Keratinocyte (primary cell): ENCODE data around the gene AFDN. TPM values are rescaled to one million over a fixed set of nuclear protein-coding genes. Genes with fewer than 3 reads are reported as not detected.

ENCODE experiments used
- DNase-seq: peaks from one replicate; pipeline ENCODE4 v3.0.0-alpha.2; 2011; ENCODE audit warnings: low read depth, missing footprints, low spot score
- FAIRE-seq: peaks from 2 replicates; lab custom pipeline; 2011; peaks lifted over from hg19 to GRCh38; lab: Jason Lieb, UNC
- H2AFZ ChIP-seq: 2 replicates; pipeline ENCODE4 v1.6.0; 2012; ENCODE audit warnings: low read length, control low read depth, inconsistent platforms; ENCODE audit not compliant: control insufficient read depth
- H3K27ac ChIP-seq: 2 replicates; pipeline ENCODE4 v1.5.1; 2011; ENCODE audit warnings: low read length; ENCODE audit not compliant: control insufficient read depth, insufficient read depth
- H3K27me3 ChIP-seq: 3 replicates; pipeline ENCODE4 v1.6.0; 2011; ENCODE audit warnings: low read length; ENCODE audit not compliant: control insufficient read depth, insufficient read depth; ENCODE audit errors: extremely low read depth
- H3K36me3 ChIP-seq, 2 experiments: 2 replicates in 1 of 2; 3 replicates in 1 of 2; pipeline ENCODE4 v1.5.1; 2011; ENCODE audit warnings: low read length in 2 of 2, mild to moderate bottlenecking in 1 of 2; ENCODE audit not compliant: control insufficient read depth in 2 of 2, insufficient read depth in 2 of 2; ENCODE audit errors: extremely low read depth in 1 of 2
- H3K4me1 ChIP-seq: 3 replicates; pipeline ENCODE4 v1.5.1; 2011; ENCODE audit warnings: low read length; ENCODE audit not compliant: control insufficient read depth, insufficient read depth; ENCODE audit errors: extremely low read depth
- H3K4me2 ChIP-seq: 3 replicates; pipeline ENCODE4 v1.6.0; 2011; ENCODE audit warnings: low read depth, low read length; ENCODE audit not compliant: control insufficient read depth, insufficient read depth; ENCODE audit errors: extremely low read depth
- H3K4me3 ChIP-seq, 3 experiments: fragments of 200-600 bp in 1 of 3; sonication (generic) in 1 of 3; 2 replicates in 2 of 3; 3 replicates in 1 of 3; pipeline ENCODE4 v1.5.1; 2011 to 2016; ENCODE audit warnings: low read length in 3 of 3, mild to moderate bottlenecking in 3 of 3, control low read depth in 2 of 3, inconsistent platforms in 1 of 3, low read depth in 1 of 3, mixed read lengths in 1 of 3, mixed run types in 1 of 3, moderate library complexity in 1 of 3; ENCODE audit not compliant: control insufficient read depth in 2 of 3, insufficient read depth in 2 of 3; ENCODE audit errors: extremely low read depth in 1 of 3
- H3K79me2 ChIP-seq: 2 replicates; pipeline ENCODE4 v1.6.0; 2012; ENCODE audit warnings: low read length; ENCODE audit not compliant: control insufficient read depth, insufficient read depth
- H3K9ac ChIP-seq: 3 replicates; pipeline ENCODE4 v1.6.0; 2011; ENCODE audit warnings: low read length; ENCODE audit not compliant: control insufficient read depth, insufficient read depth; ENCODE audit errors: extremely low read depth
- H3K9me1 ChIP-seq: 3 replicates; pipeline ENCODE4 v1.6.0; 2011; ENCODE audit warnings: low read length; ENCODE audit not compliant: control insufficient read depth, insufficient read depth; ENCODE audit errors: extremely low read depth
- H3K9me3 ChIP-seq: 2 replicates; pipeline ENCODE4 v1.5.1; 2012; ENCODE audit warnings: low read depth, low read length; ENCODE audit not compliant: control insufficient read depth
- H4K20me1 ChIP-seq: 3 replicates; pipeline ENCODE4 v1.6.0; 2011; ENCODE audit warnings: low read length; ENCODE audit not compliant: control insufficient read depth, insufficient read depth; ENCODE audit errors: extremely low read depth
- CTCF ChIP-seq, 3 experiments: IDR thresholded peaks in 1 of 3; conservative IDR thresholded peaks in 1 of 3; optimal IDR thresholded peaks in 1 of 3; 2 replicates in 2 of 3; 3 replicates in 1 of 3; pipeline versions ENCODE3 to v1.5.1; 2011; ENCODE audit warnings: low read length in 3 of 3, mild to moderate bottlenecking in 3 of 3, moderate library complexity in 2 of 3, control low read depth in 1 of 3, inconsistent platforms in 1 of 3; ENCODE audit not compliant: insufficient read depth in 2 of 3; ENCODE audit errors: extremely low read depth in 1 of 3
- EZH2 ChIP-seq: IDR thresholded peaks from one replicate; pipeline ENCODE4 v1.6.1; 2012; ENCODE audit warnings: inconsistent platforms, mild to moderate bottlenecking, low read length, moderate library complexity
- dilution Hi-C: fragments of 300-500 bp; cut with MboI; formaldehyde crosslinking; loops from one replicate; pipeline ENCODE4 v1.7.0; 2020; ENCODE audit warnings: low sequenced_read_pairs; ENCODE audit not compliant: extremely low pct_ligation_motif_present
- polyA plus RNA-seq, 5 experiments: library from polyadenylated mRNA; depleted of rRNA in 3 of 5; stranded (reverse) in 3 of 5; stranded (forward) in 1 of 5; unstranded in 1 of 5; fragments of >200 nt; gene quantifications; 1 replicate in 1 of 5; 2 replicates in 3 of 5; 3 replicates in 1 of 5; pipeline versions ENCODE4 v1.2.1 to v1.2.3, GENCODE V29; 2011 to 2012; ENCODE audit warnings: missing spikeins in 2 of 5, low read depth in 1 of 5, low replicate concordance in 1 of 5

AFDN gene
- polyA plus RNA-seq, 1 donor (not counting 4 experiments of a cell fraction or from before 2014, with no cell fraction given): 46.5 TPM

GRCh38 chr6:167840160-167840525 is 13.4 kb downstream of the AFDN start:
- no peaks in the 10 kb centered on the region for H3K9me3 ChIP-seq
- peaks cover 6% of the 10 kb centered on the region for H4K20me1 ChIP-seq
- dilution Hi-C loops: no loop called here
- no peaks in the 10 kb centered on the region for H3K4me1 ChIP-seq
- no peak overlapping the region for H3K4me3 ChIP-seq
- no peak overlapping the region for H3K9ac ChIP-seq
- H3K36me3 ChIP-seq: no peaks in the 10 kb centered on the region
- peaks cover 99% of the 10 kb centered on the region for H3K79me2 ChIP-seq
- no peaks in the 10 kb centered on the region for H3K27me3 ChIP-seq
- H3K9me1 ChIP-seq: peaks cover 2% of the 10 kb centered on the region
- DNase-seq (no peak), FAIRE-seq (no peak)
- no peak overlapping the region for H3K4me2 ChIP-seq
- TF ChIP-seq EZH2 (no peak), CTCF (optimal IDR thresholded peaks at IDR 0.05 in 1 of 3, IDR thresholded peaks at IDR 0.05 in 1 of 3, conservative IDR thresholded peaks at IDR 0.05 in 1 of 3; ENCODE audit: extremely low read depth in 1 of 3, insufficient read depth in 2 of 3, low read length in 3 of 3) (no peak)
- no peak overlapping the region for H3K27ac ChIP-seq
- H2AFZ ChIP-seq: no peak overlapping the region

DNA sequence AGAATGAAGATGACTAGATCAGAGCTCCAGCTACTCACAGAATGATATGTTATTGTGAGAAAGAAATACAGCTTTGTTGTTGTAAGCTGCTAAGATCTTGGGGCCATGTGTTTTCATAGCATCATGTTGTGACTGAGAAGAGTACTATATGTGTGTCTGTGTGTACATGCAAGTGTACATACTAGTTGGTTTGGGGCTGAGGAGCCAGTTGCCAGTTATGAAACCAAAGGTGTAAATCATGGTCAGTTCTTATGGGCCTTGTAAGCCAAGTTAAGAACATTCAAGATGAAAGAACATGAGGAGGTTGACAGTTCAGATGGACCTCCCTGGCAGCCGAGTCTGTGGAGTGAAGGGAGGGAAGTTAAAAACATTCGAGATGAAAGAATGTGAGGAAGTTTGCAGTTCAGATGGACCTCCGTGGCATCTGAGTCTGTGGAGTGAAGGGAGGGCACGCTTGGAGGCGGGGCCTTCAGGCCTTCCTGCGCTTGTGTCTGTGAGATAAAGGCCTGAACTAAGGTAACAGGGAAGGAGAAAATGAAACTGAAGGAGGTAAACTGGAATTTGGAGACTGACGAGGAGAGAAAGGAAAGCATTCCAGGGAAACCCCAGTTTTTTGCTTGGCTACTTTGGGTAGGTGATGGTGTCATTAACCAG is 13.9 kb downstream of the AFDN start:
- FAIRE-seq: peak; percentile 58
- dilution Hi-C loops: no loop called here
- Histone ChIP-seq H3K9me1 (peaks cover 2% of the 10 kb centered on the region), H3K4me1 (no peaks in the 10 kb centered on the region), H3K79me2 (peaks cover 99% of the 10 kb centered on the region), H2AFZ (no peak overlapping the region), H3K9ac (no peak overlapping the region), H3K27ac (no peak overlapping the region), H3K36me3 (no peaks in the 10 kb centered on the region), H3K4me3 (no peak overlapping the region), H4K20me1 (peaks cover 3% of the 10 kb centered on the region), H3K27me3 (no peaks in the 10 kb centered on the region), H3K9me3 (no peaks in the 10 kb centered on the region), H3K4me2 (no peak overlapping the region)
- DNase-seq: no peak
- TF ChIP-seq EZH2: no peak
- no peak for TF ChIP-seq CTCF (optimal IDR thresholded peaks at IDR 0.05 in 1 of 3, IDR thresholded peaks at IDR 0.05 in 1 of 3, conservative IDR thresholded peaks at IDR 0.05 in 1 of 3; ENCODE audit: extremely low read depth in 1 of 3, insufficient read depth in 2 of 3, low read length in 3 of 3)
